Measurements from ENCODE around the gene GLCE. TPM values are rescaled to one million over a fixed set of nuclear protein-coding genes. Genes with fewer than 3 reads are reported as not detected.

GLCE gene
- total RNA-seq, 1 experiment from 2014 or later, result 10.2 TPM

DNA sequence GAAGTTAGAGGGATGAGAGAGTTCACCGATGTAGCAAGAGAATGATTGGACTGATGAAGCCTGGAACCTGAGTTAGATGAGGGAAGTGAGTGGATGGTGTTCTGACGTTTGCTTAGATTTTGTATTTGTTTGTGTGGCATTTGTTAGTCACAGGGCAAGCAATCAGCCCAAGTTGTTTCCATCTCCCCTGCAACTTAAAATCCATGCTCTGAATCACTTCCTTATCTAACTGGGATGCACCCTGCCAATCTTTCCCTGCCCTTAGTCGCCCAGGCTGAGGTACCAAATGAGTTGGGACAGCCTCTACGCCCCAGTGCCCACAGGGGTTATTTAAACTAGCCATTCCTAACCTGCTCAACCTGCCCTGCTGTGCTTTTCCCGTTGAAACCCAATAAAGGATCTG is 150.9 kb downstream of the GLCE start:
- Mint-ChIP-seq H3K27ac (ENCODE audit: unreplicated experiment) (no peak overlapping the region), H3K27me3 (ENCODE audit: insufficient read depth, unreplicated experiment) (no peaks in the 10 kb centered on the region), H3K36me3 (ENCODE audit: insufficient read depth, unreplicated experiment) (no peaks in the 10 kb centered on the region), H3K4me3 (ENCODE audit: unreplicated experiment) (no peak overlapping the region), H3K4me1 (ENCODE audit: low read depth, unreplicated experiment) (peaks cover 5% of the 10 kb centered on the region), H3K9me3 (ENCODE audit: unreplicated experiment) (no peaks in the 10 kb centered on the region)
- POLR2A ChIA-PET, result no interaction called here
- DNase-seq, result no peak
- no TSS peak for BruUV-seq (replicated peaks)
- TF ChIP-seq, protein P1, sequence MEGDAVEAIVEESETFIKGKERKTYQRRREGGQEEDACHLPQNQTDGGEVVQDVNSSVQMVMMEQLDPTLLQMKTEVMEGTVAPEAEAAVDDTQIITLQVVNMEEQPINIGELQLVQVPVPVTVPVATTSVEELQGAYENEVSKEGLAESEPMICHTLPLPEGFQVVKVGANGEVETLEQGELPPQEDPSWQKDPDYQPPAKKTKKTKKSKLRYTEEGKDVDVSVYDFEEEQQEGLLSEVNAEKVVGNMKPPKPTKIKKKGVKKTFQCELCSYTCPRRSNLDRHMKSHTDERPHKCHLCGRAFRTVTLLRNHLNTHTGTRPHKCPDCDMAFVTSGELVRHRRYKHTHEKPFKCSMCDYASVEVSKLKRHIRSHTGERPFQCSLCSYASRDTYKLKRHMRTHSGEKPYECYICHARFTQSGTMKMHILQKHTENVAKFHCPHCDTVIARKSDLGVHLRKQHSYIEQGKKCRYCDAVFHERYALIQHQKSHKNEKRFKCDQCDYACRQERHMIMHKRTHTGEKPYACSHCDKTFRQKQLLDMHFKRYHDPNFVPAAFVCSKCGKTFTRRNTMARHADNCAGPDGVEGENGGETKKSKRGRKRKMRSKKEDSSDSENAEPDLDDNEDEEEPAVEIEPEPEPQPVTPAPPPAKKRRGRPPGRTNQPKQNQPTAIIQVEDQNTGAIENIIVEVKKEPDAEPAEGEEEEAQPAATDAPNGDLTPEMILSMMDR (IDR thresholded peaks at IDR 0.05; ENCODE audit: insufficient read depth in 1 of 2, low read depth in 1 of 2, low read length in 1 of 2, severe bottlenecking in 1 of 2, unreplicated experiment in 1 of 2), result no peak
- Histone ChIP-seq H3K36me3 (ENCODE audit: control insufficient read depth, insufficient read depth, low read length) (no peaks in the 10 kb centered on the region), H3K9me3 (no peaks in the 10 kb centered on the region), H3K4me1 (no peaks in the 10 kb centered on the region), H3K4me3 (ENCODE audit: low read depth, low read length) (no peak overlapping the region), H3K27me3 (replicated peaks; ENCODE audit: control insufficient read depth, insufficient read depth, low read length) (no peaks in the 10 kb centered on the region)
- CTCF ChIA-PET, result no interaction called here
- intact Hi-C loops (cut with micrococcal nuclease; ENCODE audit: unreplicated experiment), result no loop called here

DNA sequence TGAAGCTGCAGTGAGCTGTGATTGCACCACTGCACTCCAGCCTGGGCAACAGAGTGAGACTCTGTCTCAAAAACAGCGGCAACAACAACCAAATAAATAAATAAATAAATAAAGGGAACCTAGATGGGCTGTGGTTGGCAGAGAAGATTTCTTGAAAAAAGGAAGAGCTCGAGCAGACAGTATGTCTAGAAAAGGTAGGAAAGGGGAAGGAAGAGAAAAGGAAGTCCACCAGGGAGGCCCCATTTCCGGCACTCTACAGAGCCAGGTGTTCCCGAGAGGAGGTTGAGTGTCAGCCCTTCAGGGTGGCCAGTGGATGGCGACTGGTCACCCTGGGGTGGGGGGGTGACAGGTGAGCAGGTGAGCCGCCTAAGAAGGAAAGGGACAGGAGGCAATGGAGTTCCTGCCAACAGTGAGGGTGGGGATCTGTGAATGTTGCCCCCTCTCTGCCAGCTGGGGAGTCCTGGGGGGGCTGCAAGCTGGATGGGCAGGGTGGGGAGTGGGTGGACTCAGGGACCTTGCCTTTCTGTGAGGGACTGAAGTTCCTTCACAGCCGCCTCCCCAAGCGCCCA is 153.1 kb downstream of the GLCE start:
- TF ChIP-seq, protein P1 (IDR thresholded peaks at IDR 0.05; ENCODE audit: insufficient read depth in 1 of 2, low read depth in 1 of 2, low read length in 1 of 2, severe bottlenecking in 1 of 2, unreplicated experiment in 1 of 2), result no peak
- no peak overlapping the region for H3K4me3 ChIP-seq (ENCODE audit: low read depth, low read length)
- Mint-ChIP-seq H3K4me1 (ENCODE audit: low read depth, unreplicated experiment) (peaks cover 17% of the 10 kb centered on the region), H3K27me3 (ENCODE audit: insufficient read depth, unreplicated experiment) (no peaks in the 10 kb centered on the region), H3K4me3 (ENCODE audit: unreplicated experiment) (no peak overlapping the region), H3K27ac (ENCODE audit: unreplicated experiment) (no peak overlapping the region), H3K9me3 (ENCODE audit: unreplicated experiment) (no peaks in the 10 kb centered on the region), H3K36me3 (ENCODE audit: insufficient read depth, unreplicated experiment) (no peaks in the 10 kb centered on the region)
- peaks cover 13% of the 10 kb centered on the region for H3K4me1 ChIP-seq
- CTCF ChIA-PET, result interaction anchor here (0.6 kb wide), 1 partner anchor 19 kb away, joined by 6 read pairs; no protein-coding TSS in a partner anchor
- H3K36me3 ChIP-seq (ENCODE audit: control insufficient read depth, insufficient read depth, low read length), result no peaks in the 10 kb centered on the region
- DNase-seq, result peak in 1 of 2 experiments; percentile 17
- no peaks in the 10 kb centered on the region for H3K27me3 ChIP-seq (replicated peaks; ENCODE audit: control insufficient read depth, insufficient read depth, low read length)
- intact Hi-C loops (cut with micrococcal nuclease; ENCODE audit: unreplicated experiment), result no loop called here
- no peaks in the 10 kb centered on the region for H3K9me3 ChIP-seq
- POLR2A ChIA-PET, result no interaction called here
- BruUV-seq (replicated peaks), result no TSS peak

DNA sequence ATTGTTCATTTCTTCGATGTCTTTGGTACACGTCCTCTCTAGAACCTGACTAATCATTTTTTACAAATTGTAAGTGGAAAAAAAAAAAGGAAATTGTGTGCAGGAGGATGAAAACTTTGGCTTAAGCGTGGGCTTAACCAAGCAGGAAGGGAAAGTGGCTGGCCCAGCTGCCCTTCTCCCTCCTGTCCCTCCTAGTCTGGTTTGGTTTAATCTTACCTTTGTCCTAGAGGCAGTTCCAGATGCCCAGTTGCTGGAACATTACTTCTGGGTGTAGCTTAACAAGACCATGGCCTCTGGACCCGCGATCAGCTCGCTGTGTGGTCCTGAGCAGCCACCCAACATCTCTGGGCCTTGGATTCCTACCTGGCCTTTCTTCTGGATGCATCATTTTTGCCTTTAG is 153.7 kb downstream of the GLCE start:
- POLR2A ChIA-PET, result no interaction called here

More for the DNA sequence above, 153.7 kb downstream of the GLCE start:
- H3K4me1 Mint-ChIP-seq (ENCODE audit: low read depth, unreplicated experiment), result peaks cover 17% of the 10 kb centered on the region
- no peak overlapping the region for H3K4me3 ChIP-seq (ENCODE audit: low read depth, low read length)
- intact Hi-C loops (cut with micrococcal nuclease; ENCODE audit: unreplicated experiment), result no loop called here
- H3K27me3 ChIP-seq (replicated peaks; ENCODE audit: control insufficient read depth, insufficient read depth, low read length), result no peaks in the 10 kb centered on the region
- H3K36me3 Mint-ChIP-seq (ENCODE audit: insufficient read depth, unreplicated experiment), result no peaks in the 10 kb centered on the region
- H3K27ac Mint-ChIP-seq (ENCODE audit: unreplicated experiment), result no peak overlapping the region
- peaks cover 13% of the 10 kb centered on the region for H3K4me1 ChIP-seq
- no peaks in the 10 kb centered on the region for H3K27me3 Mint-ChIP-seq (ENCODE audit: insufficient read depth, unreplicated experiment)
- no peaks in the 10 kb centered on the region for H3K9me3 Mint-ChIP-seq (ENCODE audit: unreplicated experiment)
- no peak overlapping the region for H3K4me3 Mint-ChIP-seq (ENCODE audit: unreplicated experiment)
- H3K36me3 ChIP-seq (ENCODE audit: control insufficient read depth, insufficient read depth, low read length), result no peaks in the 10 kb centered on the region
- BruUV-seq (replicated peaks), result no TSS peak
- TF ChIP-seq, protein P1 (IDR thresholded peaks at IDR 0.05; ENCODE audit: insufficient read depth in 1 of 2, low read depth in 1 of 2, low read length in 1 of 2, severe bottlenecking in 1 of 2, unreplicated experiment in 1 of 2), result no peak
- peak in 1 of 2 experiments; percentile 12 for DNase-seq
- CTCF ChIA-PET, result no interaction called here
- no peaks in the 10 kb centered on the region for H3K9me3 ChIP-seq
